ENCODE measurements around the gene PRR33. TPM values are rescaled to one million over a fixed set of nuclear protein-coding genes. Genes with fewer than 3 reads are reported as not detected.

Gene PRR33
- total RNA-seq, 1 experiment from 2014 or later = not detected

DNA sequence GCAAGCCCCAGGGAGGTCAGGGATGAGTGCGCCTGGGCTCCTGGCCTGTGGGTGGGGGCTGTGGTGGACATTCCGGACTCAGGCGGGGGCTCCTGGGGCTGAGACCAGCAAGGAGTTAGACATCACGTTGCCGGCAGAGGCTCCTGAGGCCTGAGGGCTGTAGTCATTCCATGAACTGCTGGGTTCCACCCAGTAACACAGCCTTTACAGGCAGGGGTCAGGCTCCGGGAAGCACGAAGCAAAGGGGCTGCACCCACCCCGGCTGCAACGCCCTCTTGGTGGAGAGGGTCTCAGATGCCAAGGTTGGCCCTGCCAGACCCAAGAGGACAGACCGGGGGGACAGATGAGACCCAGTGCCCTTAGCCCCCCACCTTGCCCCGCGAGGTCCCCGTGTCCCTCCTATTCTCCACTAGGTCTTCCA lies 36.8 kb upstream of the PRR33 start:
- DNase-seq (ENCODE audit: low read depth) = no peak

DNA sequence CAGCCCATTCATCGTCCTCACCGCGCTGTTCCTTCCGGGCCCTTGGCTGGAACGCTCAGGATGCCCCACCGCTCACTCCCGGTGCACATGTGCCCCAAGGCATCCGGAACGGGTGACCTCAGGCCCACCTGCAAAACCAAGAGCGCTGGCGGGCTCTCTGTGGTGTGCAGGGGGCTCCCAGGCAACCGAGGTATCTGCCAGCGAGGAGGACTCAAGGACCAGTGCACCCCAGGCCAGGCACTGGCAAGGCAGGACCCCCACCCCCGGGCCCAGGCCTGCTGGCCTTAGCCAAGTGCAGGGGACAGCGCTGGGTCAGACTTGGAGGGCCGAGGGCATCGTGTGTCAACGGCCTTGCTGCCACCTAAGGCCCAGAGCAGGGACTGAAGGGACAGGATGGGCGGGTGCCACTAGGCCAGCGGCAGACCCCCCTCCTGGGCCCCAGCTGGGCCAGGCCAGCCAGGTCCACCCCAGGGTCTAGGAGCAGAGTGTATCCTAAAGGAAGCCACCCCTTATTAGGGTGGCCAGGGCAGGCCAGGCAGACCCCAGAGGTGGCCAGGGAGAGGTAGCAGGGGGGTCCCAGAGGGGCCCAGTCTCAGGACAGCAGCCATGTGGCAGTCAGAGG lies 36.3 kb upstream of the PRR33 start:
- DNase-seq (ENCODE audit: low read depth) = no peak

DNA sequence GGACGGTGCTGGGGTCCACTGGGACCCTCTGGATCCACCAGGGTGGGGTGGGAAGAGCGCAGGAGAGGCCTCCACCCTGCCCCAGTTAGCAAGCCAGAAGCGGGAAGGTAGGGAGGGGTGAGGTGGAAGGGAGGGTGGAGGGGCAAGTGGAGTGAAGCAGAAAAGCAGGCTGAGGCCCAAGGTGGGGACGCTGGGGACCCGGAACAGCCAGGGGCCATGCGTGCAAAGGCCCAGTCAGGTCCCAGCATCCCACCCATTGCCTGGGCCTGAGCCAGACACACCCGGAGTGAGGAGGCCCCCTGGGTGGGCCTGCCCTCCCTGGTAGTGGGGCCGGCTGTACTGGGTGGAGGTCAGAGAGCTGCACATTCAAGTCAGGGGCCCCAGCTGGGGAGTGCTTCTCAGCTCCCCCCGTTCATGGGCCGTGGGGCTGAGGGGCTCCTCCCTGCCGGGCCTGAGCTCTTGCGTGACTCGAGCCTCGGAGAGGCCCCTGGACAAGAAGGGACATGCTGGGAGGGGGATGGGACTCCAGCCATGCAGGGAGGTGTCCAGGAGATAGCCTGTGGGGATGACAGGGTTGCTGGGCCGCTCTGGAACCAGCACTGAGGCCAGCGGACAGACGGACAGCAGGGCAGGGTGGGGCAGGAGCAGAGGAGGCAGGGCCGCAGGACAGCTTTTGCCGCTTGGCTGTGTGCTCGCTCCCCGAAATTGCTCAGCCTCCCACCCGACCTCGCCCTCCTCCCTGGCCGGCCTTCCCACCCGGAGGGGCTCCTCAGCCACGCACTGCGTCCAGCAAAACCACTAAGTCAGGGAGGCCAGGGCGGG lies 35.5 kb upstream of the PRR33 start:
- no peak for DNase-seq (ENCODE audit: low read depth)

DNA sequence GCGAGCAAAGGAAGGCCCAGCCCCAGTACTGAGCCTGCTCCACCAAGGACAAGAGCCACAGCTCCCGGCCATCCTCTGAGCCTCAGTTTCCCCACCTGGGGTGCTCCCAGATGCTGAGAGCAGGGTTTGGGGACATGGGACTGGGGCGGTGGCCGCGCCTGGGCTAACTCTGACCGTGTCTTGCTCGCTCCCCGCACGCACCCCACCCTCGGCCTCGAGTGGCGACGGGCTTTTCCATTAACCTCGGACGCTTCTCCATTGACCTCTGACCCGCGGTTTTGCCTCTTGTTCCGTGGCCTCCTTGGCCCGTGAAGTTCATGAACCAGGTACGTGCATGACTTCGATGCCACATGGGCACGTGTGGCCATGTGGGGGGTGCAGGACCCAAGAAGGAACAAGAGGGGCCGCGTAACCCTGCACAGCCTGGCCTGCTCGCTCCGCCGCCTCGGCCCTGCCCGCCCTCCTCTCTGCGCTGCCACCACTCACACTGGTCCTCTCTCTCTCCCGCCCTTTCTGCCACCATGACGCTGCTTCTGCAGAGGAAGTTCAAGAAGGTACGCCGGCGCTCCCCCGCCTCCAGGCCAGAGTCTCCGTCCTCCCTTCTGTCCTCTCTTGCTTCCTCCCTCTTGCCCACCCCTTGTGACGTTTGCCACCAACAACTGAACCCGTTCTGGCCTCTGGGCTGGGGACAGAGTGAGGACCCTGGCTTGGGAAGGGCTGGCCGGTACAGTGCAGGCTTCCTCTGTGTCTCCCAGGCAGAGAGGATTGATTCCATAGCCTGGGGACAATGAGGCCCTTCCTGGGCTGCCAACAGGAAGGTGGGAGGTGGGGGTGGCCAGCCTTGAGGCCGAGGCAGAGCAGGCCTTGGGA lies 34.7 kb upstream of the PRR33 start:
- no peak for DNase-seq (ENCODE audit: low read depth)

DNA sequence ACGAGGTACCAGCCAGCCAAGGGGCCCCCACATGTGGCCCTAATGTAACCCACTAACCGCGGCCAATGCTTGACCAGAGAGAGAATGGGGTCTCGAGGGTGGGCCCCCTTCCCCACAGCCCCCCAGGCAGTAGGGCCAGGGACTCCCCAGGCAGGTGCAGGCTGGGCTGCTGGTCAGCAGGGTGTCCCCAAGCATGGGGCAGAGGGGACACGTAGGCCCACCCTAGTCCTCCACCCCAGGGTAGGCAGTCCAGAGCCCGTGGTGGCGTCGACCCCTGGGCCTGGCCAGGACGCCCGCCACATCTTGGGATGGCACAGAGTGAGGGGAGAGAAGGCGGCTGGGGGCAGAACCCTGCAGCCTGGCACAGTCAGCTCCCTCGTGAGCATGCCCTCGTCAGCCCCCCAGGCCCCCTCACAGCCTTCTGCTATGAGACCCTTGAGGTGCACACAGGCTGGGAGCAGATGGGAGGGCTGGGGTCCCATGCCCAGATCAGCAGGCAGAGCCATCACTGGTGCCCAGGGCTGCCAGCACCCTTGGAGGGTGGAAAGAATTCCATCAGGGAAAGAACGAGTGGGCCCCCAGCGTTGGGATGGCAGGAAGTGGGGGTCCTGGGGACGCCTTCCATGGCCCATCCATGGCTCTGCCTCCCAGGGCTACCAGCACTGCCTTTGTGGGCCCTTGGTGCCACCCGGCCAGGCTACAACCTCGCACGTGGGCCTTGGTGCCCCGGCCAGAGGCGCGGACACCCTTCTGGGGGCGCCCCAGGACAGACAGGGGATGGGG lies 33.9 kb upstream of the PRR33 start:
- DNase-seq (ENCODE audit: low read depth) = no peak

DNA sequence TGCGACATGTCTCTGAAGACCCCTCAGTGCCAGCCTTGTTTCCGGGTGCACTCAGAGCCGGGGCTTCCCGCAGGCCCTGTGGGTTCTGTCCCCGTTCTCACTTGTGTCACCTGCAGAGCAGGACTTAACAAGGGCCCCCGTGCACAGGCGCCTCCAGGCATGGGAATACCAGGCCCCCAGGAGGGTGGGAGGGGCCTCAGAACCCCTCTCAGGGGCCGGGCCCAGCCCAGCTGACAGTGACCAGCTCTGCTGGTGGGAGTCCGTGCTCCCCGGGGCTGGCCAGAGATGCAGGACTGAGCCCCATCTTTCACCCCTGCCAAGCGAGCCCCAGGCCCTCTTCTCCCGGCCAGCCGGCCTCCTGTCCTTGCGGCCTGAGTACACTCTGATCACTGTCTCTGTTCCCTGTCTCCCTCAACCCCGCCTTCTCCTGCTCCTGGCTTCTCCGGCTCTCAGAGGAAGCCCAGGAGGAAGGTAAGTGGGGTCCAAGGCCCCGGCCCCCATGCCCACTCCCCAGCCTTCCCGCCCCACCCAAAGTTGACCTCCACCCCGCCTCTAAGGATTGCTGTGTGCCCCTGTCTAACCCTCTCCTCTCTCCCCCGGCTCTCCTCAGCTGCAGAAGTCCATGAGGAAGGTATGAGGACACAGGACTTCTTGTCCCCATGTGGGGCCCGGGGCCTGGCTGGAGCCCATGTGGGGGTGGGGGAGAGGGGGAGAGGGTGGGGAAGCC lies 33.1 kb upstream of the PRR33 start:
- DNase-seq (ENCODE audit: low read depth) = no peak

DNA sequence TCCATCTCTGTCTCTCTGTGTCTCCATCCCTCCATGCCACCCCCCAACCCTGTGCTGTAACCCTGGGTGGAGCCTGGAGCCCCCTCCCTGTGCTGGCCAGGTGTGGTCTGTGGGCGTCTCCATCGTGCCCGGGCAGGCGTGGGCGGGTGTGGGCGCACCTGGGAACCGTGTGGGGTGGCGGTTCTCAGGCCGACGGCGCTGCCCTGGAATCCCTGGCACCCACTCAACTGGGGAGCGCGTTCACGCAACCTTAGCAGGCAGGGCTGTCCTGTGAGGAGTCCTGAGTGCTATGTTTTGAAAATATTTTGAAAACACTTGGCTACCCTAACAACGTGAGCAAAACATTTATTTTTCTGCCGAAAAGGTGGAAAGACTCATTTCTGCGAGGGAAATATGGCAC lies 32.5 kb upstream of the PRR33 start:
- peak; percentile 26 for DNase-seq (ENCODE audit: low read depth)

DNA sequence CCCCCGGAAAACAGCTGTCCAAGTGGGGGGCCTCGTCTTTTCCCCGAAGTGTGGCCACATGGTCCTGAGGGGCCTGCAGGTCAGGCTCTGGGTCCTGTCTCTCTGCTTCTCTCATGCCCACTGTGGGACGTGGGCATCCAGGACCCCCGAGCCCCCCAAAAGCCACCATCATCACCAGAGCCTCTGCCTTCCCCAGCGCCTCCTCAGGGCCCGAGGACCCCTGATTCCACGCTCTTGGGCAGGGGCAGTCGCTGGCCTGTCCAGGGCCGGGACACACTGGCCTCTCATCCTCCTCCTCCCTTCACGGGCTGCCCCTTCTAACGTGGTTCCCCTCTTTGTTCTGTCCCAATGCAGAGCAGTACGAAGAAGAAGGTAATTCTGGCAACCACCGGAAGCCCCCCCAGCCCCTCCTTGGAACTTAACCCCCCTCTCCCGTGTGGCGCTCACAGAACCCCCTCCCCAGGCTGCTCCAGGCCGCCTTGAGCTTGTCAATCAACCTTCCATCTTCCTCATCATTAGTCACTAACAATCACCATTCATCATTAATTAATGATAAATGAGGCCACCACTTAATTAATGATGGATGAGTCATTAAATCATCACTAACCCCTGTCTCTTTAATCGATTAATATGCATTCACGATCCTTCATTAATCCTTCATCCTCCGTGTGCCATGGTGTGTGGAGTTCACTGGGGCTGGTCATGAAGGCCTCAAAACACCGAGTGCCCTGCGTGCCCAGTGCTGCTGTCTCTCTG lies 31.7 kb upstream of the PRR33 start:
- no peak for DNase-seq (ENCODE audit: low read depth)

DNA sequence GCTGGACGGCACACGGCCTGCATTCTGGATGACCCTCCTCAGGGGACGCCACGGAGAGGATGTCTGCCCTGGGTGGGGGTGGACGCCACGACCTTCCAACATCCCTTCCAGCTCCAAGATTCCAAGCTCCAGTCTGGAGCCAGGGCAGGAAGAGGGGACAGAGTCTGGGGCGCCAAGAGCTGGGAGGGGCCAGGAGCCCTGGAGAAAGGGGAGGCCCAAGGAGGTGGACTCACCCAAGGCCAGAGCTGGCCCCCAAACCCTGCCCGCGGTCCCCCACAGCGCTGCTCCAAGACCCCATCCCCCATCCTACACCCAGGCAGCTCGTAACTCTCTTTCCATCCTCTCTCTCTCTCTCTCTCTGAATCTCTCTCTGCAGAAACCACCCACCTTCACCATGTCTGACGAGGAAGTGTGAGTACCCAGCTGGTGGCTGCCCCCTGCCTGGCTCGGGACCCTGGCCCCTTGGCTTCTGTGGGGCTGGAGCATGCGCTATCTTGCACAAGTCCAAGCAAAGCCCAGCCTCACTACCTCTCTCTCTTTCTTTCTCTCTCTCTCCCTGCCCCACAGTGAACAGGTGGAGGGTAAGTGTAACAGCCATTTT lies 30.9 kb upstream of the PRR33 start:
- DNase-seq (ENCODE audit: low read depth) = no peak

DNA sequence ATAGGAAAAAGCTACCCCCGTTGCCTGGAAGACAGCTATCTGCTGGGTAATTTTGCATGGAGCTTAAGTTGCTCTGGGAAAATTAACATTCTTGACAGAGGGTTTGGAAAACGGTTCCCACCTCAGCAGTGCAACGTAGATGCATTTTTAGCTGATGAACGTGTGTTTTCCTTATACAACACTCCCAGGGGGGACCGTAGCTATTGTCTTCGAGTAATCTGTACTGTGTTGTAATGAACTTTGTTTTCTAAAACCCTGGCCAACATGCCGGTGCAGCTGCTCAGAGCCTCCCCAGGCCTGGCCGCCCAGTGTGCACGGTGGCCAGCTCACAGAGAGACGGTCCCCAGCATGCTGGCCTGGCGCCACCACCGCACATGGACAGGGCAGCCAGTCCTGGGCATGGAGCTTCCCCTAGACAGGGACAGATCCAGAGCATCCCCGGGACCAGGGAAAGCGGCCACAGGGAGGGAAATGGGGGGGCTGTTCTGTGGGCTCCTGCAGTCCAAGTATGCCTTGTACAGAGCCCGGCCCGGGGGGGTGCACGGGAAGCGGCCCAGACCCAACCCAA lies 30.0 kb upstream of the PRR33 start:
- DNase-seq (ENCODE audit: low read depth) = no peak

DNA sequence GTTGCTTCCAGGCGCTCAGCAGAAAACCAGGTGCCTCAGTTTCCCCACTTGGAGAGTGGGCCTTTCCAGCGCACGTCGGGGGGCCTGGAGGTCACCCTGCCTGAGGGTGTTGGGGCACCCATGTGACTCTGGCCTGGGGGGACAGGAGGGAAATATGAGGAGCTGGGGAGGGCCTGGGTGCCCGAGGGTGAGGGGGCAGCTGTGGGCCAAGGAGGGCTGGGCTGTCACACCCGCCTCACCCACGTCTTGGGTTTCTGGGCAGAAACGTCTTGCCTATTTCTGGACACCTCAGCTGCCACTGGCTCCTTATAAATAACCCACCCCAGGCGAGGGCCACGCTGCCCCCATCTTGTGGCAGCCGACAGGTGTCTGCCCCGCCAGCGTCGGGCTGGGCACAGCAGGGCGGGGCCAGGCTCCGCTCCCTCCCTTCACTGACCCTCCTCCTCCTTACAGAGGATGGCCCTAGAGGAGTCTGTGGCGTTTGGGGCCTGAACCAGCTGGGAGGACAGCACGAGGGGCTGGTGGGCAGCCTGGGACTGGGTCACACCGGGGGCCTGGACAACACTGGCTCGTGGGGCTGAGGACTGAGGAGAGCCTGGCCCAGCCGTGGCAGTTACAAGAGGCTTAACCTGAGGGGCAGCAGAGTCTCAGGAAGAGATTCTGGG lies 29.3 kb upstream of the PRR33 start:
- DNase-seq (ENCODE audit: low read depth) = no peak

DNA sequence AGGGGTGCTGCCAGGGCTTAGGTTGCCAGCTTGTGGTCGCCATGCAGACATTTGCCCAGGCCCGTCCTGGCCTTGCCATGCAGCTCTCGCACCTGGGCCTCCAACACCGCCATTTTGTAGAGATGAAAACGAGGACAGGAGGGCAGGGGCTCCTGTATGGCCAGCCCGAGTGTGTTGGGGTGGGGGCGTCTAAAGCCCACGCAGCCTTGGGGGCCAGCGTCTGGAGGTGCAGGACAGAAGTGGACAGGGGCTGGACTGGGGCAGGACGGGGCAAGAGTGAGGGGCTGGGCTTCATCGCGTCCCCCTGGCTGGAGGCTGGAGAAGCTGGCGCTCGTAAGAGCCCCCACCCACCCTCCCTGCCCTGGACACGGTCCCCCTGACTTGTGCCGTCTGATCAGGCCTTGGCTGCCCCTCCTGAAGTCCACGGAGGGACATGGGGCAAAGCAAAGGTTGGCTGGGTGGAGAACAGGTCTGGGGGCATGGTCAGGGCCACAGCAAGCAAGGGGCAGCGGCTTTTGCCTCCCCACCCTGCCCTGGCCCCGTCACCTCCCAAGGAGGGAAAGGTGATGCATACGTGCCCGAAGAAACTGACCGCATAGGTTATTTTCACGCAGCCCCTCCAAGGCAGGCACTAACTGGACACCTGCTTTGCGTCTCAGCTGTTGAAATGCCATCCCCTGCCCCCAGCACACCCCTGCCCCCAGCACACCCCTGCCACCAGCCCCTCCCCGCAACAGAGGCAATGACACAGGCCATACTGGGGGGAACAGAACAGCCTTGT lies 28.6 kb upstream of the PRR33 start:
- no peak for DNase-seq (ENCODE audit: low read depth)

DNA sequence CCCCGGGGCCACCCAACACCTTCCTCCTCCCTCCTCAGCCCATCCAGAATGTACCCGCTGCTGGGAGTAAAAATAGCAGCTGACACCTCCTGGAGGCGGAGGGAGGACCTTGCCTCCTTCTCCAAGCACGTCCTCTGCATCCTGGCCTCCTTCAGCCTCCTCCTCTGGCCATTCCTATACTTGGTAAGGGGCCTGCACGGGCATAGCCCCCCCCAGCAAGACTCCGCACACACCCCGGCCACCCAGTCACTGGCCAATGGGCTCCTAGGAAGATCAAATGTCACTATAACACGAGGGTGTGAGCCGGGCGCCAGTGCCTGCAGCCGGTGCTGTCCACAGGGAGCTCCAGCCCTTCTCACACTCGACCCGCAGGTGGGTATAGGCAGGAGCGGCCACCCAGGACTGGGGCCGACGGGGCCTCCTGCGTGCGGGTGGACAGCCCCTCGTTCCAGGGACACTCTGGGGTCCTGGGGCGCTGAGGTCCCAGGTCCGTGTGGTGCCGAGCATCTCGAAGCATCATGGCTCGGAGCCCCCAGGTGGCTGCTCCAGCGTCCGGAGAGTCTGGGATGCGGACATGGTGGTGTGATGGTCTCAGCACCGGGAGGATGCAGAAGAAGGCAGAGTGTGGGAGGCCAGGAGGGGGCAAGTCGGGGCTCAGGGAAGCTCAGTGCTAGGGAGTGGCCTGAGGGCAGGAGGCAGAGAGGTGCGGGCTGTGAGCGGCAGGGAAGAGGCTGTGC lies 27.9 kb upstream of the PRR33 start, which contains the start of gene TNNT3:
TNNT3 (plus strand) TSS at position 313 of the 737 bp plus-strand sequence. CDS start 3,172 bp downstream, outside the sequence.
- no peak for DNase-seq (ENCODE audit: low read depth)

DNA sequence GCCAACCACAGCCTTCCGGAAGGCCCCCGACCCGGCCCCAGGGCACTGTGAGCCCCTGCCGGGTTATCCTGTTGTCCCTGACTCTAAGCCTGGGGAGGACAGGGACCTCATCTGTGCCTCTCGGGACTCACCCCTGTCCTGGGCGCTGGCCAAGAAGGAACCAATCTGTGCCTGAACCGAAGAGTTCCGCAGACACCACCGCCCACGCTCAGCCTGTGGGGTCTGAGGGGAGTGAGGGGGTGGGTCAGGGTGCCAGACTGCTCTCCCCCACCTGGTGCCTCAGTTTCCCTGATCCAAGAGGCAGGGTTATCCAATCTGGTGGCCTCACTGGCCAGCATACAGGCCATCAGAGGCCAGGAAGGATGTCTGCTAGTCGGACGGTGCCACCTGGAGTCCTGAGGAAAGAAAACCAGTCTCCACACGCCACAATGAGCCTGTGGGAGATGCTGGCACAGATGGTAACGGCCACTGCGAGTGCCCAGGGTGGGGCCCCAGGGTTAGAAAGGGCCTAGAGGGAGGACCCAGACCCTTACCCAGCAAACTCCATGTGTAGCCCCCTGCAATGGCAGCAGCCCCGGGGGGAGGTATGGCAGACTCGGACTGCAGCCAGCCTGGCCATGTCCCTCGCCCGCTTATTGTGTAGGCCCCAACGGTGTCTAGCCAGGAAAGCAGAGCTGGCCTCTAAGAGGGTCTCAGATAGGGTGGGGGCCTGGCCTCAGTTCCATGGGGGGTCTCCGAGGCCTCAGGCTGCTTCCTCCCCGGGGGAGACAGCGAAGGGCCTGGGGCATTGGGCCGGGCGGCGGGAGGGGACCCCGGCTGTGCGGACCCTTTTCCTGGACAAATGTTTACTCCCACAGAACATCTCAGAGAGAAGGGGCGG lies 27.0 kb upstream of the PRR33 start:
- DNase-seq (ENCODE audit: low read depth) = peak; percentile 45

DNA sequence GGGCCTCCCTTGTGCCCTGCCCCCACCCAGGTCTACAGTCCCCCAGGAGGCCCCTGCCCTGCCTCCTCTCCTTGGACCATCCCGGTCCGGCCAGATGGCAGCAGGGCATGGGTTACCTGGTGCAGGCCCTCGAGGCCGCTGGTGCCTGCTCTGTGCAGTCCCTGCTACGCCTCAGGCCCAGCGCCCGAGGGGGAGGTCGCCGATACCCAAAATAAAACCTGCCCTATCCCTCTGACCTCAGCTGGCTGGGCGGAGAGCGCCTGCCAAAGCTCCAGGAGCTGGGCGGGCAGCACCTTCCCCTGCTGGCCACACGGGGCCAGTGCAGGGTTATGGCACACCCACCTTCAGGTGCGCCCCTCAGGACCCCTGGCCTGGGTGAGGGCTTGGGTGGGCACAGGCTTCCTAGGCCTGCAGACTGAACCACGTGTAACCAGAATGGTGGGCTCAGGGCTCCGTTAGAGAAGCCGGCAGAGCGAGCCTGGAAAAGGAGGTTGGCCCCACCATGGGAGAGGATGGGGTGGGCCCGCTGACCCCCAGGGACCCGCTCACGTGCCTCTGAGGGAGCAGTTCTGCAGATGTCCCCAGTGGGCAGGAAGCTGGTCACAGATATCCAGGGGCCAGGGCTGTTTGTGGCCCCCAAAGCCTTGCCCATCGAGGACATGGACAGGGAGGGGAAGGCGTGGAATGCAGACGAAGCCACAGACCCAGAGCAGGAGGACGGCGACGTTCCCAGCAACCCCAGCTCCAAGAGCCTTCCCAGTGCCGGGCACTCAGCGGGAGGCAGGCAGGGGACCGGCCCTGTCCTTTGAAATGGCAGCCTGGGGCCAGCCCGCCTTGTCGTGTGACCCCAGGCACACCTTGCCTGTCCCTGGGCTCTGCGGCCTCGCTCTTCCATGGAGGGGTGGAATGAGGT lies 26.1 kb upstream of the PRR33 start:
- no peak for DNase-seq (ENCODE audit: low read depth)
